Upper lobe of right lung (tissue), 1 donor: ENCODE measurements around the gene SMAP2. TPM values are rescaled to one million over a fixed set of nuclear protein-coding genes. Genes with fewer than 3 reads are reported as not detected.

Source experiments
- ATAC-seq: fragments of 200-7000 bp; cut with Tn5 transposase; one replicate; pipeline ENCODE4 v1.9.1; 2020; ENCODE audit warnings: mild to moderate bottlenecking, moderate library complexity
- DNase-seq: peaks from one replicate; pipeline ENCODE4 v3.0.0-alpha.2; 2020
- H3K27ac ChIP-seq: fragments of 200-600 bp; one replicate; pipeline ENCODE4 v1.8.0; 2022
- H3K27me3 ChIP-seq: fragments of 200-600 bp; one replicate; pipeline ENCODE4 v1.8.0; 2022; ENCODE audit warnings: mild to moderate bottlenecking
- H3K36me3 ChIP-seq: fragments of 200-600 bp; one replicate; pipeline ENCODE4 v1.8.0; 2022
- H3K4me1 ChIP-seq: fragments of 200-600 bp; one replicate; pipeline ENCODE4 v1.8.0; 2022
- H3K4me3 ChIP-seq: fragments of 200-600 bp; one replicate; pipeline ENCODE4 v1.8.0; 2022; ENCODE audit warnings: mild to moderate bottlenecking
- H3K9me3 ChIP-seq: fragments of 200-600 bp; one replicate; pipeline ENCODE4 v1.8.0; 2022
- CTCF ChIP-seq: fragments of 200-600 bp; IDR thresholded peaks from one replicate; pipeline ENCODE4 v1.8.0; 2022; ENCODE audit warnings: antibody characterized with exemption
- intact Hi-C: fragments of 100-400 bp; cut with DNase I; formaldehyde crosslinking; loops from one replicate; pipeline ENCODE4 v1.11.0; 2022
- total RNA-seq: library from RNA; stranded (reverse); fragmentation: NEBNext Ultra II Directional; extraction: Animal tissue kit (Norgen Biotek cat#: 25700); gene quantifications from one replicate; pipeline ENCODE4 v1.2.1, GENCODE V29; 2021
- donor health status: DM: no; HTN: yes; CAD: no; lungs with severe emphysema.

SMAP2 gene
- total RNA-seq, 1 donor from 2014 or later: 55.3 TPM

GRCh38 chr1:40401473-40402201 is 28.1 kb downstream of the SMAP2 start:
- DNase-seq (no peak), ATAC-seq (no peak)
- H3K27me3 ChIP-seq: no peaks in the 10 kb centered on the region
- intact Hi-C loops: loop anchor here (10.0 kb wide), 1 partner anchor 257 kb away; no protein-coding TSS in a partner anchor
- H3K9me3 ChIP-seq: no peaks in the 10 kb centered on the region
- H3K4me3 ChIP-seq: no peak overlapping the region
- TF ChIP-seq CTCF: no peak
- H3K36me3 ChIP-seq: no peaks in the 10 kb centered on the region
- no peak overlapping the region for H3K27ac ChIP-seq
- peaks cover 17% of the 10 kb centered on the region for H3K4me1 ChIP-seq

- Histone ChIP-seq H3K9me3 (no peaks in the 10 kb centered on the region), H3K27ac (no peak overlapping the region), H3K27me3 (no peaks in the 10 kb centered on the region), H3K36me3 (peaks cover 21% of the 10 kb centered on the region), H3K4me1 (peaks cover 10% of the 10 kb centered on the region), H3K4me3 (peak overlapping the region; percentile 3)
- intact Hi-C loops: loop anchor here (10.0 kb wide), 1 partner anchor 260 kb away; no protein-coding TSS in a partner anchor
- TF ChIP-seq CTCF: peak; percentile 88
- DNase-seq (no peak), ATAC-seq (peak; percentile 81)
Measured at GRCh38 chr1:40404670-40405462, 31.3 kb downstream of the SMAP2 start.

GRCh38 chr1:40405812-40406211 is 32.3 kb downstream of the SMAP2 start:
- no peak overlapping the region for H3K27ac ChIP-seq
- peaks cover 10% of the 10 kb centered on the region for H3K4me1 ChIP-seq
- no peak for DNase-seq
- H3K9me3 ChIP-seq: no peaks in the 10 kb centered on the region
- no peak for TF ChIP-seq CTCF
- no peaks in the 10 kb centered on the region for H3K27me3 ChIP-seq
- intact Hi-C loops: loop anchor here (10.0 kb wide), 1 partner anchor 261 kb away; no protein-coding TSS in a partner anchor
- H3K4me3 ChIP-seq: no peak overlapping the region
- H3K36me3 ChIP-seq: peaks cover 25% of the 10 kb centered on the region
- ATAC-seq: no peak

GRCh38 chr1:40407453-40407852 is 33.9 kb downstream of the SMAP2 start:
- DNase-seq: no peak
- no peak overlapping the region for H3K27ac ChIP-seq
- TF ChIP-seq CTCF: no peak
- peaks cover 29% of the 10 kb centered on the region for H3K36me3 ChIP-seq
- H3K9me3 ChIP-seq: no peaks in the 10 kb centered on the region
- H3K4me1 ChIP-seq: peaks cover 10% of the 10 kb centered on the region
- no peaks in the 10 kb centered on the region for H3K27me3 ChIP-seq
- no peak overlapping the region for H3K4me3 ChIP-seq
- ATAC-seq: no peak
- intact Hi-C loops: loop anchor here (10.0 kb wide), 1 partner anchor 263 kb away; no protein-coding TSS in a partner anchor

GRCh38 chr1:40409467-40409866 is 35.9 kb downstream of the SMAP2 start:
- Histone ChIP-seq H3K27me3 (no peaks in the 10 kb centered on the region), H3K27ac (no peak overlapping the region), H3K4me3 (no peak overlapping the region), H3K9me3 (no peaks in the 10 kb centered on the region), H3K4me1 (peaks cover 7% of the 10 kb centered on the region), H3K36me3 (peaks cover 49% of the 10 kb centered on the region)
- ATAC-seq (no peak), DNase-seq (no peak)
- intact Hi-C loops: loop anchor here (10.0 kb wide), 1 partner anchor 265 kb away; no protein-coding TSS in a partner anchor
- TF ChIP-seq CTCF: no peak
